Activated CD8-positive, alpha-beta memory T cell treated with anti-CD3 and anti-CD28 coated beads for 48 hours (primary cell): ENCODE measurements around the gene KLF6.

ENCODE experiments used
- DNase-seq, 3 experiments: peaks; one replicate each; pipeline ENCODE4 v3.0.0-alpha.2; 2020; ENCODE audit warnings: low read depth in 2 of 3, low spot score in 2 of 3

Gene KLF6

GRCh38 chr10:3757638-3758490 lies 27.1 kb downstream of the KLF6 start:
- no peak for DNase-seq

GRCh38 chr10:3757250-3757637 lies 27.8 kb downstream of the KLF6 start:
- DNase-seq: no peak

GRCh38 chr10:3756360-3756740 lies 28.7 kb downstream of the KLF6 start:
- DNase-seq: no peak

GRCh38 chr10:3755440-3756359 lies 29.3 kb downstream of the KLF6 start:
- DNase-seq: no peak

GRCh38 chr10:3754727-3755439 lies 30.1 kb downstream of the KLF6 start:
- DNase-seq: no peak

GRCh38 chr10:3750854-3751253 lies 34.2 kb downstream of the KLF6 start:
- DNase-seq: no peak

- no peak for DNase-seq
These were observed 34.8 kb downstream of the KLF6 start for GRCh38 chr10:3750006-3750816.

- no peak for DNase-seq
These were observed 35.4 kb downstream of the KLF6 start for GRCh38 chr10:3749600-3749999.

- no peak for DNase-seq
These were observed 36.0 kb downstream of the KLF6 start for GRCh38 chr10:3749011-3749410.

- DNase-seq: no peak
These were observed 36.5 kb downstream of the KLF6 start for GRCh38 chr10:3748484-3748883.

GRCh38 chr10:3747984-3748383 lies 37.0 kb downstream of the KLF6 start:
- no peak for DNase-seq

- DNase-seq: no peak
These were observed 37.6 kb downstream of the KLF6 start for GRCh38 chr10:3747248-3747960.

- DNase-seq: no peak
These were observed 38.4 kb downstream of the KLF6 start for GRCh38 chr10:3746634-3747033.

GRCh38 chr10:3745521-3745920 lies 39.5 kb downstream of the KLF6 start:
- DNase-seq: no peak

GRCh38 chr10:3741688-3742461 lies 43.1 kb downstream of the KLF6 start:
- no peak for DNase-seq

GRCh38 chr10:3740157-3740871 lies 44.7 kb downstream of the KLF6 start:
- DNase-seq: no peak

GRCh38 chr10:3738855-3739350 lies 46.1 kb downstream of the KLF6 start:
- no peak for DNase-seq

- DNase-seq: no peak
These were observed 47.1 kb downstream of the KLF6 start for GRCh38 chr10:3737864-3738263.
